ENCODE data around the gene AQP12B.

- TF ChIP-seq CTCF (IDR thresholded peaks at IDR 0.05) (no peak), POLR2A (IDR thresholded peaks at IDR 0.05) (no peak)
Observed at GRCh38 chr2:240701736-240702639, 19.3 kb upstream of the AQP12B start.

Data from heart left ventricle (tissue), 13 donors.